Measurements from ENCODE around the gene ZIC1.

DNA sequence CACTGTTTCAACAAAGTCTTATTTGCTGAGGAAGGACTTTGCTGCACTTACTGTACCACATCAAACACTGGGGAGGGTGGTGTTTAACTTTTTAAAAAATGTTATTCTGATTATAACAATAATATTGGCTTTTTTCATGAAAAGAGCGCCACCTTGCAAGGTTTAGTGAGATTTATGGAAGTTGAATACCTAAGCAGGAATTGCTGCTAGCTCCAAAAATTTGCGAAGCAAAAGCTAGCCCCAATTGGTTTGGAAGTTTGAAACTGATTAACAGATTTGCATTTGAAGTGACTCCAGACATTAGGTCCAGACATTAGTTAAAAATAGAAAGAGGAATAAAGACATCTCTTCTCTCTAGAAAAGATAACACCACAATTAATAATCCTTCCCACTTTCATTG is 6.7 kb downstream of the ZIC1 start:
- TF ChIP-seq CTCF (IDR thresholded peaks at IDR 0.05; ENCODE audit: low read depth, low read length) (no peak), POLR2A (IDR thresholded peaks at IDR 0.05; ENCODE audit: extremely low read depth, insufficient read length) (no peak), MAX (IDR thresholded peaks at IDR 0.05; ENCODE audit: low read depth, low read length) (no peak)
